ENCODE measurements around the gene FGR. TPM values are rescaled to one million over a fixed set of nuclear protein-coding genes. Genes with fewer than 3 reads are reported as not detected.

Gene FGR
- under 0.01 TPM in 1 of 2 replicates, not detected in the other for total RNA-seq

GRCh38 chr1:27634985-27635367 lies at the start of gene FGR:
FGR (minus strand) TSS chr1:27635185; CDS start chr1:27623916, 11,269 bp downstream.

DNA sequence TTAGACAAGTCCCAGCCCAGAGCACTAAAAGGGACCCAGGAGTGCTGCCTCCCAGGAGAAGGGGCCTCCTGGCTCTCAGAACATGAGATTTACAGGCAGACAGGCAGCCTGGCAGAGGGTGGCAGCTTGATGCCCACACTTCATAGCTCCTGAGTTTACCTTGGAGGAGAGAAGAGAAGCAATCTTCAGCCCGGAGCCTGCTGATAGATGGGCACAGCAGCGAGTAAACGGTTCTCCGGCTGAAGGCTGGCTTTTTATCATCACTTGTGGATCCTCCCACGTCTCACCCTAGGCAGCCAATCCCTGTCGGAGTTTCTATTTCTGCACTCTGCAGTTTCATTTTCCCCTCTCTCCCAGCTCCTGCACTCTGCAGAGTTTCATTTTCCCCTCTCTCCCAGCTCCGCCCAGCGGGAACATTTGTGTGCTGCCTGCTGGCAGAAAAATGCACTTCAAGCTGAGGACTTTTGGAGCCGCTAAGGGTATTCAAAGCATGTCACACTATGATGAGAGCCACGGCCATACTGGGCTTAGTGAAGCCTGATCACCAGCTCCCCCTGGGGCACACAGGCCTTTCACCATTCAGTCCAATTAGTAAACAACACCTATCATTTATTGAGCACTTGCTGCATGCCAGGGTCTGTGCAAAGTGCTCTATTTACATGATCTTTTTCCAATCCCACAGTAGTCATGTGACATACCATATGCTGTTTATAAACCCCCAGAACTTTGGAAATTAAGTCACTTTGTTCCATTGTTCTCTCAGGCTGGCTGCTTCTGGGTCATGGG lies 37.2 kb upstream of the FGR start, which contains the start of gene IFI6:
TSS of gene IFI6 (minus strand) at position 229 of the 786 bp plus-strand sequence. CDS start 2,878 bp downstream, outside the sequence.

DNA sequence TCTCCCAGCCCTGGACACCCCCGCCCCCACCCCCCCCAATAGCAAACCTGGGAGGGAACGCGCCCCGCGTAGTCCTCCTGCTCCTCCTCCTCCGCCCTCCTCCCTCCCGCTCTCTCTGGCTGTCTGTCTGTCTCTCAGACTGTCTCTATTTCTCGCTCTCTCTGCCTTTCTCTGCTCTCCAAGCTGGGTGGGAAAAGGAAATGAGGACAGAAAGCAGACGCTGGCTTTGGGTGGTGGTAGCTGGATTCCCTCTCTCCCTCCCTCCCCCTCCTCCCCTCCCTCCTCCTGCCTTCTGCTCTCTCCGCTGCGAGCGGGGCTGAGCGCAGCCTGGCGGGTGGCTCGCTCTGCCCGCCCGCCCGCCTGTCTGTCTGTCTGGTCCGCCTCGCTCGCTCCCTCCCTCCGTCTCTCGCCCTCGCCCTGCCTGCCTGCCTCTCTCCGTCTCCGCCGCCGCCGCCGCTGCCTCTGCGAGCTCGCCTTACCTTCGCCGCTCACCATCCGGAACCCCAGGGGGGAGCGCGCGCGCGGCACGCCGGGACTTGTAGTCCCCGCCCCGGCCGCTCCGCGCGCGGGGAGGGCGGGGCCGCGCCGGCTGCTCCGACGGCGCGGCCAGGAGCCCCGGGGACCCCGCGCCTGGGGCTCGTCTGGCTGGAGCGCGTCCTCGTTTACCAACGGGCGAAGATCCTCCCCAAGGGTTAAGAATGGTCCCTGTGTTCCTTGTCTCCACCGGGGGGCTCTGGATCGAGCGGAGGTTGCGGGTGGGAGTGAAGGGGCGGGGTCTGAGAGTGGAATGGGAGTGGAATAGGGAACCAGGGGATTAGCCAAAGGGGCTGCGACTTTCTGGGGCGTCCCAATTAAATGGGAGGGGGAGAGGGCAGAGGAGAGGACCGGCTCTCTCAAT lies 31.1 kb downstream of the FGR start, which contains the start of gene AHDC1:
TSS of gene AHDC1 (minus strand) at position 464 of the 898 bp plus-strand sequence. CDS start 52,029 bp downstream, outside the sequence.

Other genes starting within 250 kb of the FGR start
- gene GPR3, start 242.6 kb downstream of the FGR start, total RNA-seq = 0.56 and 0.58 TPM in 2 replicates
- gene WASF2, start 145.0 kb downstream of the FGR start, total RNA-seq = 13.5 and 14.2 TPM in 2 replicates
- 4.4 and 5.6 TPM in 2 replicates for gene AHDC1, start 31.0 kb downstream of the FGR start, total RNA-seq
- gene IFI6, start 37.0 kb upstream of the FGR start, total RNA-seq = 23.6 and 107 TPM in 2 replicates
- gene FAM76A, start 90.8 kb upstream of the FGR start, total RNA-seq = 10.5 and 14.9 TPM in 2 replicates
- 60.8 and 97.8 TPM in 2 replicates for gene STX12, start 138.0 kb upstream of the FGR start, total RNA-seq
- 37.2 and 54.4 TPM in 2 replicates for gene PPP1R8, start 195.6 kb upstream of the FGR start, total RNA-seq
- 3.3 and 5.6 TPM in 2 replicates for gene THEMIS2, start 237.4 kb upstream of the FGR start, total RNA-seq